Stimulated activated CD4-positive, alpha-beta T cell treated with anti-CD3 and anti-CD28 coated beads, Interleukin-2, amount 100 ng/mL, for 24 hours (primary cell): ENCODE data around the gene ATAD1.
"Not testable (repeated sequence)": the region's sequence is repeated elsewhere in the genome, so short reads cannot be mapped to it uniquely, and the experiment has no call there.

ENCODE experiments used
- DNase-seq, 2 donors: peaks; one replicate each; pipeline ENCODE4 v3.0.0-alpha.2; 2020

Gene ATAD1

DNA sequence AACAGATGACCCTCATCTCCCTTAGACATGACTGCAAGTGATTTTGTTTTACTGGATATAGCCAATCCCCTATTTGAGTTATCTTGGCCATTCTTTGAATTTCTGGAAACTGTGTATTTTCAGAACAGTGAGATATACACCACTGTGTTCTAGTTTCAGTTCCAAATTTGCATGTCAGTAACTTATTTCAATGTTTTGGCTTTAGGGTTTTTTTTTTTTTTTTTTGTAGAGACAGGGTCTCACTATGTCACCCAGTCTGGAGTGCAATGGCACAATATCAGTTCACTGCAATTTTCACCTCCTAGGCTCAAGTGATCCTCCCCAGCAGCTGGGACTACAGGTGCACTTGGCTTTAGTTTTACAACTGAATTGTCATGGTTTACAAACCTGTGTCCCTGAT lies 67.2 kb downstream of the ATAD1 start:
- DNase-seq, result no peak

DNA sequence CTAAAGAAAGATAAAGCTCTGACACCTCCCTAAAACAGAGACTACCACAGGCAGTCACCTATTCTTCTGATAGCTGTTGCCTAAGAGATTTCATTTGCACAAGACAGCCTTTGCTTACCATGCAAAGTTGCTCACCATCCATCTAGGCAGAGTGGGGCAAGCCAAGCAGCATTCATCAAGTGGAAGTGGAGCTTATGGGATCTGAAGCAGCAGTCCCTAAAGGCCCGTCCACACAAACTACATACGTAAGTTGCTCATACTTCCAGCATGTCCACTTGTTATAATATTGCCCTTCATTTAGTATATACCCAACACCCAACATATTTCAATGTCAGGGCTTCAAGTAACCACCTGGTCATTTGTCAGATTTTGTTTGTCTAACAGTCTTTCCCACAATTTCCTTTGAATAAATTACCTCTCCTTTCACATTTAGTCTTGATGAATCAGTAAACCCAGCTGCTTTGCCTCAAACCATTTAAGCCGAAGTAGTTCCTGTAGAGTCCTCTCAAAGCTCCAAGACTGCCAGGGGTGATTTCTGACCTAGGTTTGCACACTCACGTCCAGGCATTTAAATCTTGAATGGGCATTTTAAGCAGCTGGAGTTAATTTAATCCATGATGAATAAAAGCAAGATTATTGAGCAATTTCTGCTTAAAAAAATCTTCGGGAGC lies 67.9 kb downstream of the ATAD1 start:
- no peak for DNase-seq

DNA sequence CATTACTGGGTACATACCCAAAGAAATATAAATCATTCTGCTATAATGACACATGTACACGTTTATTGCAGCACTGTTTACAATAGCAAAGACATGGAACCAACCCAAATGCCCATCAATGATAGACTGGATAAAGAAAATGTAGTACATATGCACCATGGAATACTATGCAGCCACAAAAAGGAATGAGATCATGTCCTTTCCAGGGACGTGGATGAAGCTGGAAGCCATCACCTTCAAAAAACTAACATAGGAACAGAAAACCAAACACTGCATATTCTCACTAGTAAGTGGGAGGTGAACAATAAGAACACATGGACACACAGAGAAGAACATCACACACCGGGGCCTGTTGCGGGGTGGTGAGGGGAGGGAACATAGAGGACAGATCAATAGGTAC lies 69.8 kb downstream of the ATAD1 start:
- DNase-seq, result not testable (repeated sequence)

DNA sequence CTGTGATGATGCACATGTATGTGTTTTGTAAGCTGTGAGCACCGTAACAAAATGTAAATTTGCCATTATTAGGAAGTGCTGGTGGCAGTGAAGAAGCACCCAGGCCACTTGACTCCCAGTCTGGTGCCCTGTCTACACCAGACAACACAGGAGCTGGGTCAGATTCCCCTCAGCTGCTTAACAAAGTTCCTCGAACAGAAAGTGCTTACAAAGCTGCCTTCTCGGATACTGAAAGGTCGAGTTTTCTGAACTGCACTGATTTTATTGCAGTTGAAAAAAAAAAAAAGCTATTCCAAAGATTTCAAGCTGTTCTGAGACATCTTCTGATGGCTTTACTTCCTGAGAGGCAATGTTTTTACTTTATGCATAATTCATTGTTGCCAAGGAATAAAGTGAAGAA lies 71.1 kb downstream of the ATAD1 start:
- DNase-seq, result no peak

DNA sequence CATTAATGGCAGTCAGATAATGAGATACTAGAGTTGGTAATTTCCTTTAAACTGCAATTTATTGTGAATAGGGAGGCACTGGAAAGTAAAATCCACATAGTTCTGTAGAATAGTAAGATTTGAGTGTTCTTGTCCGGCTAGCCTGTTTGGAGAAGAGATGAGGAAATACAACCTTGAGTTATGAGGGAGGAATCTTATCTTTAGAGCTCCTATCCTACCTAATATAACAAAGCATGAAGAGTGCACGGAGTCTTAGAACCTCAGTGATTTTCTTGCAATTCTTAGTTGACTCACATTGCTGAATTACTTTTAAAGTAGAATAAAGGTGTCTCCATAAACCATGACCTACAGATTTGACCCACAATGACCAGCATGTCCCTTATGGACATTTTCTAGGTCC lies 73.4 kb downstream of the ATAD1 start:
- no peak for DNase-seq

DNA sequence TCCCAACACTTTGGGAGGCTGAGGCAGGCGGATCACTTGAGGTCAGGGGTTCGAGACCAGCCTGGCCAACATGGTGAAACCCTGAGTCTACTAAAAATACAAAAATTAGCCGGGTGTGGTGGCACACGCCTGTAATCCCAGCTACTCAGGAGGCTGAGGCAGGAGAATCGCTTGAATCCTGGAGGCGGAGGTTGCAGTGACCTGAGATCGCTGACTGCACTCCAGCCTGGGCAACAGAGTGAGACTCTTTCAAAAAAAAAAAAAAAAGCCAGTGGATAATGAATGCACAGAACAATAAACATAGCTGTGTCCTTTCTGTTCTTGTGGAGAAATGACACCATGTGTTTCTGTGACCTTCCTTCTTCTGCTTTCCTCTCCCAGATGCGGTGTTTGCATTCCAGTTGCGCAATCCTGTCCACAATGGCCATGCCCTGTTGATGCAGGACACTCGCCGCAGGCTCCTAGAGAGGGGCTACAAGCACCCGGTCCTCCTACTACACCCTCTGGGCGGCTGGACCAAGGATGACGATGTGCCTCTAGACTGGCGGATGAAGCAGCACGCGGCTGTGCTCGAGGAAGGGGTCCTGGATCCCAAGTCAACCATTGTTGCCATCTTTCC lies 74.9 kb downstream of the ATAD1 start:
- DNase-seq, result not testable (repeated sequence)

DNA sequence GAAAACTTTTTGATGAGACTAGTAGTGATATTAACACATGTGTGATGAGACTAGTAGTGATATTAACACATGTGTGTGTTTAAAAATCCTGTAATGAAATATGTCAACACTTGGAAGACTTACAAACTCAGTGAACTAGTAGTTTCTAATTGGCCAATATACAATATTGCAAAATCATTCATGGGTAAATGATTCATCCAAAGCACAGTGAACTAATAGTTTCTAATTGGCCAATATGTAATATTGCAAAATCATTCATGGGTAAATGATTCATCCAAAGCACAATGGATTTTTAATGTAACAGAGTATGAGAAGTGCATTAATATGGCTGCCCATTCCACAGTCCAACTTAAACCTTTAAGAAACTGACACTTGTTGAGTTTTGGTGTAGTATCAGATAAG lies 77.8 kb downstream of the ATAD1 start:
- no peak for DNase-seq

DNA sequence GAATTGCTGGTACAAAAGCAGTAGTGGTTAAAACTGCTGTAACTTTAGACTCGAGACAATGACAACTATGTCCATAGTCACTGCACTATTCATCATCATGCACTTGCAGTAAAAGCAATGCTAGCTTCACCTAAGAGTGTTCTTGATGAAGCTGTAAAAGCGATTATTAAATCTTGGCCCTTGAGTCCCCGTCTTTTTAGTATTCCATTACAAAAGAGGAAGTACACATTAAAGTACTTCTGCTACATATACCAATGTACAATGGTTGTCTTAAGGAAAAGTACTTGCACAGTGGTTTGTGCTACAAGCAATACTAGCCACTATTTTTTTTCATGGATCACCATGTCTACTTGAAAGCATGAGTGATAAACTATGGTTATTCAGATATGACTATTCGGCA lies 78.3 kb downstream of the ATAD1 start:
- no peak for DNase-seq

DNA sequence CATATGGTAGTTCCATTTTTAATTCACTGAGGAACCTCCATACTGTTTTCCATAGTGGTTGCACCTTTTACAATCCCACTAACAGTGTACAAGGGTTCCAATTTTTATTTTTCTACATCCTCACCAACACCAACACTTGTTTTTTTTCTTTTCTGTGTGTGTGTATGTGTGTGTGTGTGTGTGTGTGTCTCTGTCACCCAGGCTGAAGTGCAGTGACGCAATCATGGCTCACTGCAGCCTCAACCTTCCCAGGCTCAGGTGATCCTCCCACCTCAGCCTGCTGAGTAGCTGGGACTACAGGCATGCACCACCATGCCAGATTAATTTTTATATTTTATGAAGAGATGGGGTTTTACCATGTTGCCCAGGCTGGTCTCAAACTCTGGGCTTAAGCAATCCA lies 79.8 kb downstream of the ATAD1 start:
- DNase-seq, result not testable (repeated sequence)

DNA sequence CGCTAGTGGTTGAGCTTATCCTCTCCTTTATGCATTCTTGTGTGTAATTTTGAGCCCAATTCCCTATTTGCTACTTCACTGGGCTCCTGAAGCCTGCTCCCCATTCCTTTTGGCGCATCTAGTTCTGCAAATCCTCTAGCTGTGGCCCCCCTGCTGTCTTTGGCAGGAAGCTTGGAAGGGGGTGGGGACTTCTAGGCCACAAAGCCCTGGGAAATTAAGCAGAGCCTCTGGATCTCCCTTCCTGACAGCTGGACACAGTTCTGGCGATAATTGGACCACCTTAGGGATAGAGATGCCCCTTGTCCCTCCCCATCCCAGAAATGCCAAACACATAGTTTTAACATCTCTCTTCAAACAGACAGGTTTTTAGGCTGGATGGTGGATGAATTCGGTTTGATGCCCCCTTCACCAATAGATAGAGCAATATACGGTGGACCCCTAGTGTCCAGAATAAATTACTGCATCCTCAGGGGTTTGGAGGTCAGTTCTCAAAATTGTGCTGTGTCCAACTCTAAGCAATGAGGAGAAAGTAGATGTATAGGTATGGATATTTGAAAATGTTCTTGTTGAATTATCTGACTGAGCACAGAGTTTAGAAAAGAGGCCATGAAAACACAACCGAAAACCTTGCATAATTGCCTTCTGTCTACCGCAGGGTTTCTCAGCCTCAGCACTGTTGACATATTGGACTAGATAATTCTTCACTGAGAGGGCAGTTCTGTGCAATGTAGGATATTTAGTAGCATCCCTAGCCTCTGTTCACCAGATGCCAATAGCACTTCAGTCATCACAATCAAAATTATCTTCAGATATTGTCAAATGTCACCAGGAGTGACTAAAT lies 82.8 kb downstream of the ATAD1 start:
- DNase-seq, result no peak

DNA sequence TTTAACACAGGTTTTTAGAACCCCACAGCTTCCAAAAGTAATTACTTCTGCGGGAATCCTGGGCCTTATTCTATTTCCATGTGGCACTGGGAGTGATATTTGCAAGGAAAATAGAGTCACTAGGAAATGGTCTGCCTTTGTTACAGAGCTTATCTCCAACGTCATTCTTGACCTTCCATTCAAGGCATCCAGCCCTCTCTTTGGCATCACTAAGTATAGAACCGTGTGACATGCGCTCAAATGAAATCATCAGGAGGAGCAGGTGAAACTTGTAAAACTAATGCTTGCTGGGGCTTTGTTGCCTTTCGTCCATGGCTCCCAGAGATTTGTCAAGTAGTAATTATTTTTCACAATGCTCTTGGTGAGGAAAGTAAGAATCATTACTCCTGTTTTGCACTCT lies 84.9 kb downstream of the ATAD1 start:
- DNase-seq, result no peak

DNA sequence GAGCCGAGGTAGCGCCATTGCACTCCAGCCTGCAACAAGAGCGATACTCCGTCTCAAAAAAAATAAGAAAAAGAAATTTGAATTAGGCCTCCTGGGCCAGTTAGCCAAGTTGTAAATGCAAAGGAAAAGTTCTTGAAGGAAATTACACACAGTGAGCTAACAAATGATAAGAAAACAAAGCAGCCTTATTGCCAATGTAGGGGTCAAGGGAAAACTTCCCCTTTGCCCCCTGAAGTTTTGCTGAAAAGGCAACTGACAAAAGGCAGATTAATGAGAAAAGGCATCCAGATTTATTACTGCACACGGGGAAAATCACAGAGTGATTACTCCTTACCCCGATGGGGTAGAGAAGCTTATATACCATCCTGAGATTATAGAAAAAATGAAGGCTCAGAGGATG lies 88.1 kb downstream of the ATAD1 start:
- DNase-seq, result no peak

DNA sequence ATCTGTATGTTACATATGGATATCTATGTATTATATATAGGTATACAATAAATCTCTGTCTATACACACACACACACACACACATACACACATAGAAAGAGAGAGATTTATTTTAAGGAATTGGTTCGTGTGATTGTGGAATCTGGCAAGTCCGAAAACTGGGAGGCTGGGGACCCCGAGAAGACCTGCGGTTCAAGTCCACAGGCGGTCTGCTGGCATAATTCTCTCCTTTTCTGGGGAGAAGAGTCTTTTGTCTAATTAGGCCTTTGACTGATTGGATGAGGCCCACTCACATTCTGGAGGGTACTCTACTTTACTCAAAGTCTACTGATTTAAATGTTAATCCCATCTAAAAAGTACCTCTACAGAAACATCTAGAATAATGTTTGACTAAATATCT lies 93.2 kb downstream of the ATAD1 start:
- DNase-seq, result no peak

DNA sequence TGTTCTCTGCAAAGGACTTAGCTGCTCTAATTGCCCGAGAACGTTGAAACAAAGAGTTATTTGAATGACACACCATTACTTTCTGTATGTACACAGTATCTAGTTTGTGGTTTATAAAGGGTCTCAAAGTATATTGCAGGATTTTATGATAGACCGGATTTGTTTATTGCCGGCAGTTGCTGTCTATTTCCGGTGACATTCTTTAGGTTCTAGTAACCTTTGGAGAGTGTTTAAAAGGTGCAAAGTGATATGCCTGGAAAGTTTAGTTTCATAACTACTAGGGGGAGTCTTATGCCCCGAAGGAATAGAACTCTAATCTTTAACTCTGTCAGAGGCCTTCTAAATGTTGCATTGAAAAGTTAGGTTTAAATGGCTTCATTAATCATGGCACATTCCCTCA lies 94.5 kb downstream of the ATAD1 start:
- no peak for DNase-seq

DNA sequence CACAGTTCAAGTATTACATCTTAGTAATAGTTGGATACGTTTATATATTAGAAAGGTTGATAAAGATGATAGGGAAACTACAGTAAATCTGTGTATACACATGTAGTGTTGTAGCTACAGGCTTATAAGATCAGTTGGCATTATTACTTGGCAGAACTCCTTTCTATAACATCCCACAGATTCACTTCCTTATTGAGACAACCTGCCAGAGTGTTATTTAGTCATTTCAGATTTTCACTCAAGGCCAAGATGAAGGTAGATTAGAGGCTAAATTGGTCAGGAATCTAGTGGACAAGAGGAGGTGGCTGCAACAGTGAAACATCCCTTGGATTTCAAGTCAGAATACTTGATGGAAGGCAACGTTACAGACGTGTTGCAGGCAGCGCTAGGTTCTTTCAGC lies 95.3 kb downstream of the ATAD1 start:
- no peak for DNase-seq

DNA sequence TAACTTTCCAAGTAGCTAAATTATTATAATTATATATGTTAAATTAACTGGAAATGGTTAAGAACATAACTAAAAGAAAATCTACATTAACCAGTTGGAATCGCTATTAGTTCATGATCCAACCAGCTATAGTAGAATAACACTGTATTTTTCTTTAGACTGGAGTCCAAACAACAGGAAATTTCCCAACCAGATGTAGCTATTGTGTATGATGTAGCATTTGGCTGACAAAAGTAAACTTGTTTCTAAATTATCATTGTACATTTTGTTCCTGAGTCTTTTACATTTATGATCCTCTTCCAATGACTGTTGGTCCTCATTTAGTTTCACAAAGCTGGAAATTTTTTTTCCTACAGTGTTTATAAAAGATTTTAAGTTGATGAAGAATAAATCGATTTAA lies 96.2 kb downstream of the ATAD1 start:
- DNase-seq, result no peak

DNA sequence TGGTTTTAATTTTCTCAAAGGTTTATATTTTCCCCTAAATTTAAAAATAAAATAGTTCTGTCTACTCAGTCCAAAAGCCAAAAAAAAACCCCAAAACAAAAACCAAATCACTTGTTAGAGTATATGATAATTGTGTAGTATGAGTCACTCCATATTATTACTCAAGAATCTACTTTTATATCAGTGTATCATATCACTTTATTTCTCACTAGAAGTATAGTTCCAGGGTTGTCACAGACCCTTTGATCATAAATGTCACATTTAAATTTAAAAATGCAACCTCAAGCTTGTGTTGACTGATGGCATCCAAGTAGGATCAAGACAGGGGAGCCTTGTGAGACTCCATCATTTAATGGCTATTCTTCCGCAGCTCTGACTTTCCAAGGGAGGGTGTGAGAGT lies 97.4 kb downstream of the ATAD1 start:
- no peak for DNase-seq

DNA sequence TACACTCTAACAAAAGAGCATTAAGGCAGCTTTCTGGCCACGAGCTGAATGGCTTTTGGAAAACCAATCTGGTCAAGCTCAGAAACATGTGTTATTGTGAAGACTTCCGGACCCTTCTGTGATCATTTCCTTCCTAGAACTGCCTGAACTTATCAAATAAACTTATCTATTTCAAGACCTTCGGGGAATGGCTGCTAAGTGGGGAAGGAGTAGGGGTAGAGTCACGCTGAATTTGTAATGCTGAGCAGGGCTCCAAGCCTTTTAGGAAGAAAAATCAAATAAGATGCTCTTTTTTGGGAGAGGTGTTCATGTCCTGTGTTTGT lies 101.7 kb downstream of the ATAD1 start:
- DNase-seq, result no peak

DNA sequence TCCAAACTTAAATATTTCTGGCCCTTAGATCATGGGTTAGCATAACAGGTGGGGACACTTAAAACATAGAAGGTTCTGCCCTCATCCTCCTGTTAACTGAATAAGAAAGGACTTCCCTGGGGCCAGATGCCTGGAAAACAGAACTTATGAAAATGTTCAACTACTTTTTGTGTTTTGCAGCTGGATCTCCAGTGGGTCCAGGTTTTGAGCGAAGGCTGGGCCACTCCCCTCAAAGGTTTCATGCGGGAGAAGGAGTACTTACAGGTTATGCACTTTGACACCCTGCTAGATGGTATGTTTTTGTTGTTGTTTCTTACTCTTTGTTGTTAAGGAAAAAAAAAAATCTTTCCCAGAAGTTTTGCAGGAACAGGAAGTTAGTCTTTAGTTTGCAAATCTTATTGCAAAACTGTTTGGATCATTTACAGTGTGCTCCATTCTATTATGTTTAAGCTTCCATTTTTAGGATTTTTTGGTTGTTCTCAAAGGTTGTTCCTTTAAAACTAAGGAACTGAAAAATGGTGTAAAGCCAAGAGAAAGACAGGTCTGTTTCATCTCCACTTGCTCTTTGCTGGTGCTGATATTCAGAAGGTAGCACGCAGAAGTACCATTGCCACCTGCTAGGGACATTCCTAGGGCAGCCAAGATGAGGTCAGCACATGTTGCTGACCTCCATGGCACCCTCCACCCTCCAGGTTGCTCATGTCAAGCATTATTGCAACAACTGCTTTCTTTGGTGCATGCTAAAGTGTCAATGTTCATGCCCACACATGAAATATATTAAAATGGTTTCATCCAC lies 102.3 kb downstream of the ATAD1 start:
- DNase-seq, result no peak

DNA sequence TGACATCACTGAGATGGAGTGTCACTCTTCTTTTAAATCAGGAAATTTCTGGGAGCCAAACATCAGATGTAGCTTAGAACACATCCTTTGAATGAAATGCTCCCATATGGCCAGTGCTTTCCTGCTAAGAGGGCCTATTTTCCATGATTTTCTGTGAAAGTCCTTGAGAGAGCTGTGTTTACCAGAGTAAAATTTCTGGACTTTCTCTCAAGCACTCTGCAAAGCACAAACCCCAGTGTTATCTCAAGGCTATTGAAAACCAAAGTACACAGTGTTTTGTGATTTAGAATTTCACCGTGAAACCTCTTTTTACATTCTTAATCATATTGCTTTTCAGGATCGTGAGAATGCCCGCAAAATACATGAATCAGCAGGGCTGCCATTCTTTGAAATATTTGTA lies 104.3 kb downstream of the ATAD1 start:
- no peak for DNase-seq

DNA sequence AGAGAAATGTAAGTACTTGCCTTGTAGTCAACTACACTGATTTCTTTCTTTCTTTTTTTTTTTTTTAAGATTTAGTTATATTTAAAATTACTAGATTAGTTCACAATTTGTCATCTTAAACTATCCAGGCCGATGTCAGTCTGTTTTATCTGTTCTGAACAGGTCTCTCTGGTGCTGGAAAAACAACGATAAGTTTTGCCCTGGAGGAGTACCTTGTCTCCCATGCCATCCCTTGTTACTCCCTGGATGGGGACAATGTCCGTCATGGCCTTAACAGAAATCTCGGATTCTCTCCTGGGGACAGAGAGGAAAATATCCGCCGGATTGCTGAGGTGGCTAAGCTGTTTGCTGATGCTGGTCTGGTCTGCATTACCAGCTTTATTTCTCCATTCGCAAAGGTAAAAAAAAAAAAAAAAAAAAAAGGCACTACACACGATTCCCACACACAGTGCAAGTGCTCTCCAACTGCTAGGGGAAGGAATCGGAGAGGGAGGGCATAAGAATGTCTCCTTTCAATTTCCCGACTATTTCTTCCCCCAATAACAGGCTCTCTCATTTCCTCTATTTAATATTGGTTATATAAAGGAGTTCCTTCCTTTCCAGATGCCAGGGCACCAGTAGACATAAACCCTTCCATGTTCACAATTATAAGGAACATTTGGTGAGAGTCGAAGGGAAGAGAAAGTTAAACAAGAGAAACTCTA lies 105.0 kb downstream of the ATAD1 start:
- no peak for DNase-seq

DNA sequence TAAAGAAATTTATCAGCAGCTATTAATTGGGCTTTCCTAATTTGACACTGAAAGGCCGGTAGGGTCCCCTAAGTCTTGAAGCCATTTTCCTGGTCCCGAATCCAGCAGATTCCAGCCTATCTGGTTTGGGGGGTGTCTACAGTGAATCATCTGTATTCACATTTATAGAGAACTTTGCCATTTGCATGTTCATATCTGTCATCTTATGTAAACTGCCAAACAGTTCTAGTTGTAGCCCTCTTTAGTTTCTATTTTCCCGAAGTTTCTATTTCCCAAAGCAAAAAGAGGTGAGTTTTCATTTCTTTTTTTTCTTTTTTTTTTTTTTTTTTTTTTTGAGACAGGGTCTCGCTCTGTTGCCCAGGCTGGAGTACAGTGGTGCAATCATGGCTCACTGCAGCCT lies 110.8 kb downstream of the ATAD1 start:
- no peak for DNase-seq

DNA sequence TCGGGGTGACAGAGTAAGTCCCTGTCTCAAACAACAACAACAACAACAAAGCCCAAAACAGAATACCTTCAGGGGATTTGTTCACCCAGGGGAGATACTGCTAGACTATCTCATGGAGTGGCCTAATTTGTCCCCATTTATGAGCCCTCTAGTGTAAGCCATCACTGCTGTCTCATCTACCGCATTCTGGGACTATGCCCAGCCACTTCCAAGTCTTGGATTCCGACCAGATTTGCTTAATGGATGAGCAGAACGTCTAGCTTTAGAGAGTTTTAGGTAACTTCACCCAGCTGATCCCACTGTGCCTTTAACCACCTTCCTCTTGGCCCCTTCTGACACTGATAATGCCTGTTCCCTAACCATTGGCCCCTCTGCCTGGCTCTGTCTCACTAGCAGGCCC lies 111.3 kb downstream of the ATAD1 start:
- no peak for DNase-seq
